Measurements from ENCODE around the gene GAMT.
"Not testable (repeated sequence)": the region's sequence is repeated elsewhere in the genome, so short reads cannot be mapped to it uniquely, and the experiment has no call there.

The GAMT gene

DNA sequence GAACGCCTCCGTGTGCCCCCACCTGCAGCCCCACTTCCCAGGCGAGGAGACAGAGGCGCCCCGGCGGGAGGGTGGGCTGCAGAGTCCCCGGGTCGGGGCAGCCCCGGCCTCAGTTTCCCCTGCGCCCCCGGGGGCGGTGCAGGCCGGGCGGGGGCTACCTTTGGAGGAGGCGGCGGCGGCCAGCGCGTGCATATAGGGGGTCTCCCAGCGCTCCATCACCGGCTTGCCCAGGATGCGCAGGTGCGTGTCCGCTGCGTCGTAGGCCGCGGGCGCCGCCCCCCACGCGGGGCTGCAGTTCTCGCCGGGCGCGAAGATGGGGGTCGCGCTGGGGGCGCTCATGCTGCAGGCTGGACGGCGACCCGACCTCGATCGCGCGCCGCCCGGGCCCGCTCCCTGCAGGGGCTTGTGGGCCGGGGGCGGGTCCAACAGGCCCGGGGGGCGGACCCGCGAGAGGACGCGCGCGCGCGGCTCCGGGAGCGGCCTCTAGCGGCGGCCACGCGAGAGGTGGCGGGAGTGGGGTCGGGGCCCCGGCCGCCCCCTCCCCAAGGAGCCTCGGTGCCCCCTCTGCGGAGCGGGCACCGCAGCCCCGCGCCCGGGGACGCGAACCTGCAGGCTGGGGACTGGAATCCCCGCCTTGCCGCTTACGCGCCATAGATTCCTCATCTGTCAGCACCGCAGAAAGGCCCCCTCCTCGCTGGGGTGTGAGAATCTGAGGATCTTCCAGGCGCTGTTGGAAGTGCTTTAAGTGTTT, at the start of gene GAMT:
GAMT (minus strand) TSS at position 405 of the 751 bp plus-strand sequence; CDS start at position 339, 66 bp downstream.
- DNase-seq (ENCODE audit: low read depth), result peak; percentile 52

DNA sequence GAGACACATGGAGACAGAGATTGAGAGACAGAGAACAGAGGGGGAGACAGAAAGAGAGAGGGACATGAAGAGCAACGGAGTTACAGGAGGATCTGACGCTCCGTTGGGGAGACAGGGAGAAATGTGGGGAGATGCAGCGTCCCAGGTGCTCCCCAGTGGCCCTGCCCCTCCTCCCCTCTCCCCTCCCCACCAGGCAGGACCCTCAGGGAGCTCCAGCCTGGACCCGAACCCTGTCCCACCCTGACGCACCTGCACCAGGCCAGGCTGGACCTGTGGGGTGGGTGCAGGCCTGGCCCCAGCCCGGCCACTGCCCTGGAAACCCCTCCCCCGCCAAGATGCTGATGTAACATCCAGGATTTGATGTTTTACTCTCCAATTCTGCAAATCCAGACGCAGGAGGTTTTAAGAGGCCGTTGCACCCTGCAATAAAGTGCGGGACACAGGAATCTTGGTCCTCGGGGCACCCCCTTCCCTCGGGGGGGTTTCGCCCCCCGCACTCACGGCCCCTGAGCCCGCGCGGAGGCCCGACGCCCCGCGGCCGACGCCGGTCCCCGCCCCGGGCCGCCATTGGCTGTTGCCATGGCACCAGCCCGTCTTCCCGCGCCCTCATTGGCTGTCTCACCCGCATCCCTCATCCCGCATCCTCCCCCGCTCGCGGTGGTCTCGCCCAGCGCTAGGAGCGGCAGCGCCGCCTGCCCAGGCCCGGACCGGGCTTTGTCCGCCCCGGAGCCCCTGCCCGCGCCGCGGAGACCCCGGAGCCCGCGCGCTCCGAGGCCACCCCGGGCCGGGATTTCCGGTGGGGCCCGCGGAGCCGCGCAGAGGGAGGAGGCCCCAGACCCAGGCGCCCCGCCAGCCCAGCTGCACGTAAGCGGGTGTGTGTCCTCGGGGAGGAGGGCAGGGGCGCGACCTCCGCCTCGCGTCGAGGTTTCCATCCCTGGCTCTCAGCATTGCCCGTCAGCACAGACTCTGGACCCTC, 48.4 kb upstream of the GAMT start, which contains the start of gene APC2:
APC2 (plus strand) TSS at position 655 of the 976 bp plus-strand sequence. CDS start 2,881 bp downstream, outside the sequence.
- no peak for DNase-seq (ENCODE audit: low read depth)

DNA sequence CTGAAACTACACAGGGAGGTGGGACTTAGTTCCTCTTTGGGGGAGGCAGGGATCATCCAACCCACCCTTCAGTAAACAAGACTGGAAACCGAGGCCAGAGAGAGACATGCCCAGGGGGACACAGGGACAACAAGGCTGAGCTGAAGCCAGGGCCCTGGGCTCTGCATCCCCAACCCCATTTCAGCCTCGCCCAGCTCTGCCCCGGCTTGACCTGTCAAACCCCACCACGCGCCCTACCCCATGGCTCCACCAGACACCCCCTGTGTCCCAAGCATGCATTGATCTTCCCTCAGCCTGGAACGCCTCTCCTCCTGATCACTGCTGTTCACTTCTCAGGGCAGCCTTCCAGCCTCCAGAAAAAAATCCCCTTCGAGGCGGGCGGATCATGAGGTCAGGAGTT, 46.6 kb upstream of the GAMT start:
- no peak for DNase-seq (ENCODE audit: low read depth)

- DNase-seq (ENCODE audit: low read depth), result no peak
These were observed 46.2 kb upstream of the GAMT start for GRCh38 chr19:1447504-1447903.

GRCh38 chr19:1446713-1447481, 45.6 kb upstream of the GAMT start:
- DNase-seq (ENCODE audit: low read depth), result no peak

DNA sequence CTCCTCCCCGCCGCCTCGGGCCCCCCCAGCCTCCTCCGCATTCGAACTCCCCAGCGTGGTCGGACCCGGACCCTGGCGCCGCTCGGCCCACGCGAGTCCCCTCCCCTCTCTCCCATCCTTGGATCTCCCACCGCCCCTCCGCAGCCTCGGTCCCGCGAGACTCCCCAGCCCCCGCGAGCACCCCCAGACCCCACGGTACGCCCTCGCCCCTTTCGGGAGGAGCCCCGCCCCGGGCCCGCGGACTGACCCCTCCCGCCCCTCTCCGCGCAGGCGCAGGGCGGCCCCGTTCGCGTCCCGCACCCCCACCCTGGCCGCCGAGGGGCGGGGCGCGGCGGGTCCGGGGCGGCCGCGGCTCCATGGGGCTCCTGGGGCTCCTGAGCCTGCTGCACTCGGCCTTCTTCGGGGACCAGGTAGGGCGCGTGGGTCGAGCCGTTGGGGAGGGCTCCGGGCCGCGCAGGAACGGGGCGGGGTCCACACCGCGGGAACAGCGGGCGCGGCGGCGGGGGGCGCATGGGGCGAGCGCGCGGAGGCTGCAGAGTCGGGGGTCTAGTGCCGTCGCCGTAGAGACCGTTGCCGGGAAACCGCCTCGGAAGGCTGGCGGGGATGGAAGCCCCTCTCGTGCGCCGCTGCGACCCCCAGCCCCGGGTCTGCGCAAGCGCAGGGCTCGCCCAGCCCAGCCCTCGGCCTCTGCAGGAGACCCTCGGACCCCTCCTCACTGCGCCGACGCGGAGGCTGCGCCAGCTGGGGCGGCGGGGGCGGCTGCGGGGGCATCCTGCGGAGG, 44.8 kb upstream of the GAMT start:
- no peak for DNase-seq (ENCODE audit: low read depth)

- peak; percentile 69 for DNase-seq (ENCODE audit: low read depth)
These were observed 44.0 kb upstream of the GAMT start for GRCh38 chr19:1445185-1445931.

- DNase-seq (ENCODE audit: low read depth), result no peak
These were observed 40.5 kb upstream of the GAMT start for GRCh38 chr19:1441677-1442438.

- DNase-seq (ENCODE audit: low read depth), result no peak
These were observed 39.7 kb upstream of the GAMT start for GRCh38 chr19:1441022-1441426.

- no peak for DNase-seq (ENCODE audit: low read depth)
These were observed 39.1 kb upstream of the GAMT start for GRCh38 chr19:1440418-1440801.

DNA sequence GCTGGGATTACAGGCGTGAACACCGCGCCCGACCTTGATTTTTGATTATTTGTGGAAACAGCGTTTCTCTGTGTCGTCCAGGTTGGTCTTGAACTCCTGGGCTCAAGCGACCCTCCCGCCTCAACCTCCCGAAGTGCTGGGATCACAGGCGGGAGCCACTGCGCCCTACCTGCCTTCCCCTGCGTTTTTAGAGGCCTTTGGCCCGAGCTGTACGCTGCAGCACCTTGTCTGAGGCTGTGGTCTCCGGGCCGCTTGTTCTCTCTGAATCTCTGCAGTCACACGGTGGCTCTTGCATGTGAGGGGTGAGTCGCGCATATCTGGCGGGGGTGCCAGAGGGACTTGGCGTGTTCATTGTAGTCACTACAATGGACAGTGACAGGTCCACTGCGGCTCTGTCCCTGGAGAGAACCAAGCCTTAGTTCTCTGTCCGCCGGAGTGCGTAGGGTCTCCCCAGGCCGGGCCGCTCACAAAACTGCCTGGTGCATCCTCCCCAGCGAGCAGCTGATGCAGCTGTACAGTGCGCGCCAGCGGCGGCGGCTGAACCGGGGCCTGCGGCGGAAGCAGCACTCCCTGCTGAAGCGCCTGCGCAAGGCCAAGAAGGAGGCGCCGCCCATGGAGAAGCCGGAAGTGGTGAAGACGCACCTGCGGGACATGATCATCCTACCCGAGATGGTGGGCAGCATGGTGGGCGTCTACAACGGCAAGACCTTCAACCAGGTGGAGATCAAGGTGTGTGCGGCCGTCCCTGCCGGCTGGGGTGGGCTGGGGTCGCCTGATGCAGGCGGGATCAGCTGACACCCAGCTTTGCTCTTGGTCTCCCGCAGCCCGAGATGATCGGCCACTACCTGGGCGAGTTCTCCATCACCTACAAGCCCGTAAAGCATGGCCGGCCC, 38.4 kb upstream of the GAMT start:
- not testable (repeated sequence) for DNase-seq (ENCODE audit: low read depth)

GRCh38 chr19:1438933-1439354, 37.6 kb upstream of the GAMT start:
- DNase-seq (ENCODE audit: low read depth), result no peak

DNA sequence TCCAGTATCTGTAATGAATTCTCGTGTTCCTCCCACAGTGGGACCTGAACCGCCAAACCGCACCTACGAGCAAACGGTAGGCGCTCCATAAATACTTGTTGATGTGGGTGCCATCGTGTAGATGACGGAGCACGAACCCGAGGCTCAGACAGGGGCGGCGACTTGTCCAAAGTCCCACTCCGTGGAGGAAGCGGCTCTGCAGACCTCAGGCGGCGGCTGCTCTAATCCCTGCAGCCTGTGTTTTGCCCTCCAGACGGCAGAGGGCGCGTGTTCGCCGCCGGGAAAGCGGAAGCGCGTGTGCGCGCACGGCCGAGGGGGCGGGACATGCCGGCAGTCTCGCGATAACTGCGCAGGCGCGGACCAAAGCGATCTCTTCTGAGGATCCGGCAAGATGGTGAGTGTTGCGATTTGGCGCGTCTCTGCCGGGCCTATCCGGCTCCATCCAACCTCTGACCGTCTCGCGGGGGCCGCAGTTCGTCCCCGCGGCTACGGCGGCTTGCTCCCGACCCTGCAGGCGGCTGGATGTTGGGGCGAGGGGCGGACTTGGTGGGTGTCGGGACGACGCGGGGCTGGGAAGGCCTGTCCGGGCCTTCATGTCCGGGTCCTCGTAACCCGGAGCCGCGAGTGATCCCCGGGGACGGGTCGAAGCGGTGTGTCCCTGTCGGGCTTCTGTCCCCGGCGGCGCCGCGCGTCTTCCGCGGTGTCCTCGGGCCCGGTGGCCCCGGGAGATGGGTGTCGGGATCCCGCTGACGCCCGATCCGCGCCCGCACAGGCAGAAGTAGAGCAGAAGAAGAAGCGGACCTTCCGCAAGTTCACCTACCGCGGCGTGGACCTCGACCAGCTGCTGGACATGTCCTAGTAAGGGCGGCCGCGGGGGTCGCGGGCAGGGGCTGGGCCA, 36.9 kb upstream of the GAMT start, which contains the start of gene RPS15:
RPS15 (plus strand) TSS at position 362 of the 898 bp plus-strand sequence; CDS start at position 392, 30 bp downstream.
- DNase-seq (ENCODE audit: low read depth), result peak; percentile 92

DNA sequence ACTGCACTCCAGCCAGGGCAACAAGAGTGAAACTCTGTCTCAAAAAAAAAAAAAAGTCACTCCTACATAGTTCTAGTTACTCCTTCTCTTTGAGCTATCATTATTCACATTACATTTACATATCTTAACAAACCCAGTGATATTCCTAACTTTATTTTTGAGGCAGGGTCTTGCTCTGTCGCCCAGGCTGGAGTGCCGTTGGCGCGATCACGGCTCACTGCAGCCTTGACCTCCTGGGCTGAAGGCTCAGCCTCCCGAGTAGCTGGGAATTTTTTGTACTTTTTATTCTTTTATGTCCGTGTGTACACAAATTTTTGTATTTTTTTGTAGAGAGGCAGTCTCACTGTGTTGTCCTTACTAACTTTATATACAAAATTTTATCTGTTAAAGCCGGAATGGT, 36.3 kb upstream of the GAMT start:
- DNase-seq (ENCODE audit: low read depth), result no peak

- DNase-seq (ENCODE audit: low read depth), result no peak
These were observed 34.1 kb upstream of the GAMT start for GRCh38 chr19:1435378-1435989.

GRCh38 chr19:1434577-1435060, 33.3 kb upstream of the GAMT start:
- DNase-seq (ENCODE audit: low read depth), result no peak

- DNase-seq (ENCODE audit: low read depth), result no peak
These were observed 32.7 kb upstream of the GAMT start for GRCh38 chr19:1434040-1434366.

Measured in activated T-helper 9 cell treated with anti-CD3 and anti-CD28 coated beads, Interleukin-2, amount 50 U/mL, for 16 hours (primary cell).